Neural progenitor cell (in vitro differentiated cells): Measurements from ENCODE around the gene PPM1H.

Experiments used
- EZH2 ChIP-seq: fragments of 200-600 bp; sonication (generic); IDR thresholded peaks from 2 replicates; pipeline ENCODE4 v1.6.1; 2017; ENCODE audit warnings: antibody characterized with exemption, mild to moderate bottlenecking, moderate library complexity
- TF ChIP-seq, protein P1 (sequence below): fragments of 200-600 bp; sonication (generic); IDR thresholded peaks from 2 replicates; pipeline ENCODE4 v1.5.1; 2017; ENCODE audit warnings: antibody characterized with exemption, mild to moderate bottlenecking

DNA sequence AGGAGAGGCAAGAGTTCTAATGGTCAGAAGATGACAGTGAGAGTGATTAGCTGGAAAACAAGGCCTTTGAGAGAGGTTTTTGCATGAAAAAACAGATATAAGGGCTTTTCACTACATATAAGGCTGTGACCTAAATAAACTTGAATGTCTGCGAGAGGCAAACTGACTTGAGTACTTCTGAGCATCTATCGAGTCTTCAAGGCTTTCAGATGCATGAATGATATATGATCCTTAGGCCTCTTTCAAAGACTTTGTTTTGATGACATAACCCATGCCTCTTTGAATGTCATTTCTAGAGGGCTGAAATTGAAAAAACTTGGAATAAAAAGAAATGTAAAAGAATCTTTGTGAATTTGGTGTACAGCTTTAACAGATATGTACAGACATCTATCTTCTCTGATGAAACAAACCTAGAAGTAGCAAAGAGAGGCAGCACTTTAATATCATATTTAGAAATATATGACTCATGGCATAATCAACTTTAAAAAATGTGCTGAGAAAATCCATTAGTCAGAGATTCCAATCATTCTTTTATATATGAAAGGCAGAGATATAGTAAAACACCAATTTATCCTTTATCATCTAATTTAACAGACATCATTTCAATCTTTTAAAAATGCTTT is 72.6 kb downstream of the PPM1H start:
- TF ChIP-seq, protein P1, sequence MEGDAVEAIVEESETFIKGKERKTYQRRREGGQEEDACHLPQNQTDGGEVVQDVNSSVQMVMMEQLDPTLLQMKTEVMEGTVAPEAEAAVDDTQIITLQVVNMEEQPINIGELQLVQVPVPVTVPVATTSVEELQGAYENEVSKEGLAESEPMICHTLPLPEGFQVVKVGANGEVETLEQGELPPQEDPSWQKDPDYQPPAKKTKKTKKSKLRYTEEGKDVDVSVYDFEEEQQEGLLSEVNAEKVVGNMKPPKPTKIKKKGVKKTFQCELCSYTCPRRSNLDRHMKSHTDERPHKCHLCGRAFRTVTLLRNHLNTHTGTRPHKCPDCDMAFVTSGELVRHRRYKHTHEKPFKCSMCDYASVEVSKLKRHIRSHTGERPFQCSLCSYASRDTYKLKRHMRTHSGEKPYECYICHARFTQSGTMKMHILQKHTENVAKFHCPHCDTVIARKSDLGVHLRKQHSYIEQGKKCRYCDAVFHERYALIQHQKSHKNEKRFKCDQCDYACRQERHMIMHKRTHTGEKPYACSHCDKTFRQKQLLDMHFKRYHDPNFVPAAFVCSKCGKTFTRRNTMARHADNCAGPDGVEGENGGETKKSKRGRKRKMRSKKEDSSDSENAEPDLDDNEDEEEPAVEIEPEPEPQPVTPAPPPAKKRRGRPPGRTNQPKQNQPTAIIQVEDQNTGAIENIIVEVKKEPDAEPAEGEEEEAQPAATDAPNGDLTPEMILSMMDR: no peak
- TF ChIP-seq EZH2: no peak
